AG10803 (cell line): ENCODE measurements around the gene LMCD1.

Experiments used
- DNase-seq: peaks from one replicate; pipeline ENCODE4 v3.0.0; 2010; ENCODE audit warnings: low read depth
- H3K4me3 ChIP-seq: 2 replicates; pipeline ENCODE4 v1.5.1; 2011; ENCODE audit warnings: mild to moderate bottlenecking, low read length, control low read depth
- CTCF ChIP-seq: conservative IDR thresholded peaks from 2 replicates; pipeline ENCODE4 v1.5.1; 2011; ENCODE audit warnings: mild to moderate bottlenecking, low read length, control low read depth, inconsistent platforms

Gene LMCD1

GRCh38 chr3:8557298-8557697 is 55.7 kb downstream of the LMCD1 start:
- no peak overlapping the region for H3K4me3 ChIP-seq
- no peak for DNase-seq
- no peak for TF ChIP-seq CTCF

GRCh38 chr3:8558645-8559044 is 57.0 kb downstream of the LMCD1 start:
- no peak overlapping the region for H3K4me3 ChIP-seq
- no peak for DNase-seq
- TF ChIP-seq CTCF: no peak

GRCh38 chr3:8559351-8559750 is 57.7 kb downstream of the LMCD1 start:
- H3K4me3 ChIP-seq: no peak overlapping the region
- no peak for TF ChIP-seq CTCF
- DNase-seq: no peak

GRCh38 chr3:8560366-8561007 is 58.9 kb downstream of the LMCD1 start:
- DNase-seq: peak; percentile 66
- no peak for TF ChIP-seq CTCF
- H3K4me3 ChIP-seq: no peak overlapping the region

- no peak for DNase-seq
- no peak for TF ChIP-seq CTCF
- H3K4me3 ChIP-seq: no peak overlapping the region
Observed at GRCh38 chr3:8561370-8561769, 59.7 kb downstream of the LMCD1 start.

GRCh38 chr3:8562081-8562595 is 60.5 kb downstream of the LMCD1 start:
- no peak for DNase-seq
- no peak for TF ChIP-seq CTCF
- no peak overlapping the region for H3K4me3 ChIP-seq

GRCh38 chr3:8563146-8563545 is 61.5 kb downstream of the LMCD1 start:
- DNase-seq: no peak
- TF ChIP-seq CTCF: no peak
- no peak overlapping the region for H3K4me3 ChIP-seq
